GM19239 (cell line): ENCODE results near the gene CNOT9.

Experiments used
- DNase-seq: peaks from one replicate; pipeline ENCODE4 v3.0.0; 2011; ENCODE audit warnings: low spot score; ENCODE audit not compliant: insufficient read length
- FAIRE-seq: peaks from 2 replicates; lab custom pipeline; 2011; peaks lifted over from hg19 to GRCh38; lab: Jason Lieb, UNC

The CNOT9 gene

GRCh38 chr2:218642786-218643185 is 74.1 kb downstream of the CNOT9 start:
- no peak for FAIRE-seq
- DNase-seq = no peak

- no peak for DNase-seq
- FAIRE-seq = no peak
Observed at GRCh38 chr2:218643751-218644310, 75.2 kb downstream of the CNOT9 start.

- DNase-seq = no peak
- FAIRE-seq = no peak
Observed at GRCh38 chr2:218644721-218645120, 76.1 kb downstream of the CNOT9 start.

GRCh38 chr2:218645126-218645525 is 76.5 kb downstream of the CNOT9 start:
- DNase-seq (no peak), FAIRE-seq (peak; percentile 23)
